HUES48 (cell line): ENCODE measurements around the gene KRTAP5-4.

Experiments
- H3K27ac ChIP-seq: one replicate; pipeline ENCODE4 v1.7.0; 2013; ENCODE audit warnings: low read depth, low read length, inconsistent platforms
- H3K27me3 ChIP-seq: 2 replicates; pipeline ENCODE4 v1.6.1; 2013; ENCODE audit warnings: mild to moderate bottlenecking, low read length; ENCODE audit not compliant: control insufficient read depth, insufficient read depth
- H3K36me3 ChIP-seq: 2 replicates; pipeline ENCODE4 v1.6.1; 2013; ENCODE audit warnings: low read length; ENCODE audit not compliant: control insufficient read depth, insufficient read depth
- H3K4me1 ChIP-seq: 2 replicates; pipeline ENCODE4 v1.6.1; 2013; ENCODE audit warnings: mild to moderate bottlenecking, low read length; ENCODE audit not compliant: control insufficient read depth, insufficient read depth
- H3K4me3 ChIP-seq: 2 replicates; pipeline ENCODE4 v1.5.1; 2013; ENCODE audit warnings: mild to moderate bottlenecking, low read depth, low read length
- H3K9ac ChIP-seq: 2 replicates; pipeline ENCODE4 v1.6.1; 2013; ENCODE audit warnings: mild to moderate bottlenecking, low read depth, low read length, moderate library complexity
- H3K9me3 ChIP-seq: 2 replicates; pipeline ENCODE4 v1.6.1; 2013; ENCODE audit warnings: low read length; ENCODE audit not compliant: control insufficient read depth, insufficient read depth

The KRTAP5-4 gene

GRCh38 chr11:1632053-1632714 is 10.2 kb upstream of the KRTAP5-4 start:
- Histone ChIP-seq H3K4me1 (peaks cover 4% of the 10 kb centered on the region; the same call in 1 of the 2 replicates), H3K9me3 (no peaks in the 10 kb centered on the region), H3K27me3 (peaks cover 11% of the 10 kb centered on the region), H3K27ac (no peak overlapping the region), H3K4me3 (no peak overlapping the region), H3K36me3 (no peaks in the 10 kb centered on the region), H3K9ac (no peak overlapping the region)

- H3K36me3 ChIP-seq = no peaks in the 10 kb centered on the region
- peaks cover 4% of the 10 kb centered on the region; the same call in 1 of the 2 replicates for H3K4me1 ChIP-seq
- H3K9me3 ChIP-seq = no peaks in the 10 kb centered on the region
- no peak overlapping the region for H3K27ac ChIP-seq
- peaks cover 12% of the 10 kb centered on the region for H3K27me3 ChIP-seq
- H3K4me3 ChIP-seq = no peak overlapping the region
- no peak overlapping the region for H3K9ac ChIP-seq
Observed at GRCh38 chr11:1631066-1631568, 9.2 kb upstream of the KRTAP5-4 start.

- no peak overlapping the region for H3K27ac ChIP-seq
- no peak overlapping the region for H3K4me3 ChIP-seq
- no peak overlapping the region for H3K9ac ChIP-seq
- H3K36me3 ChIP-seq = no peaks in the 10 kb centered on the region
- H3K4me1 ChIP-seq = peaks cover 4% of the 10 kb centered on the region; the same call in 1 of the 2 replicates
- peaks cover 12% of the 10 kb centered on the region for H3K27me3 ChIP-seq
- no peaks in the 10 kb centered on the region for H3K9me3 ChIP-seq
Observed at GRCh38 chr11:1630271-1630670, 8.3 kb upstream of the KRTAP5-4 start.

GRCh38 chr11:1629326-1630185 is 7.6 kb upstream of the KRTAP5-4 start, which contains the start of gene KRTAP5-5:
KRTAP5-5 (plus strand) TSS chr11:1629775; CDS start chr11:1629841, 66 bp downstream.
- no peak within 1 kb of the TSS for H3K27ac ChIP-seq
- H3K36me3 ChIP-seq = no peaks in the 10 kb centered on the region
- H3K9ac ChIP-seq = no peak within 1 kb of the TSS
- peaks cover 12% of the 10 kb centered on the region for H3K27me3 ChIP-seq
- no peaks in the 10 kb centered on the region for H3K9me3 ChIP-seq
- peaks cover 4% of the 10 kb centered on the region; the same call in 1 of the 2 replicates for H3K4me1 ChIP-seq
- H3K4me3 ChIP-seq = no peak within 1 kb of the TSS

GRCh38 chr11:1628506-1629325 is 6.8 kb upstream of the KRTAP5-4 start:
- Histone ChIP-seq H3K9me3 (no peaks in the 10 kb centered on the region), H3K27ac (no peak overlapping the region), H3K36me3 (no peaks in the 10 kb centered on the region), H3K4me3 (no peak overlapping the region), H3K27me3 (peaks cover 12% of the 10 kb centered on the region), H3K4me1 (peaks cover 4% of the 10 kb centered on the region; the same call in 1 of the 2 replicates), H3K9ac (no peak overlapping the region)

- Histone ChIP-seq H3K4me1 (peaks cover 4% of the 10 kb centered on the region; the same call in 1 of the 2 replicates), H3K27me3 (peaks cover 12% of the 10 kb centered on the region), H3K27ac (no peak overlapping the region), H3K9ac (no peak overlapping the region), H3K36me3 (no peaks in the 10 kb centered on the region), H3K9me3 (no peaks in the 10 kb centered on the region), H3K4me3 (no peak overlapping the region)
Observed at GRCh38 chr11:1625541-1625940, 3.6 kb upstream of the KRTAP5-4 start.

GRCh38 chr11:1624621-1625020 is 2.7 kb upstream of the KRTAP5-4 start:
- H3K9ac ChIP-seq = no peak overlapping the region
- H3K9me3 ChIP-seq = no peaks in the 10 kb centered on the region
- peaks cover 12% of the 10 kb centered on the region for H3K27me3 ChIP-seq
- no peak overlapping the region for H3K27ac ChIP-seq
- H3K4me3 ChIP-seq = no peak overlapping the region
- H3K4me1 ChIP-seq = peaks cover 4% of the 10 kb centered on the region; the same call in 1 of the 2 replicates
- H3K36me3 ChIP-seq = no peaks in the 10 kb centered on the region

GRCh38 chr11:1623716-1624115 is 1.8 kb upstream of the KRTAP5-4 start:
- no peaks in the 10 kb centered on the region for H3K9me3 ChIP-seq
- no peak overlapping the region for H3K27ac ChIP-seq
- H3K36me3 ChIP-seq = no peaks in the 10 kb centered on the region
- H3K4me3 ChIP-seq = no peak overlapping the region
- no peak overlapping the region for H3K9ac ChIP-seq
- peaks cover 7% of the 10 kb centered on the region; the same call in 1 of the 2 replicates for H3K27me3 ChIP-seq
- H3K4me1 ChIP-seq = no peaks in the 10 kb centered on the region

- H3K36me3 ChIP-seq = no peaks in the 10 kb centered on the region
- H3K9ac ChIP-seq = no peak overlapping the region
- no peak overlapping the region for H3K27ac ChIP-seq
- H3K9me3 ChIP-seq = no peaks in the 10 kb centered on the region
- no peak overlapping the region for H3K4me3 ChIP-seq
- H3K4me1 ChIP-seq = no peaks in the 10 kb centered on the region
- H3K27me3 ChIP-seq = no peaks in the 10 kb centered on the region; the same call in 1 of the 2 replicates
Observed at GRCh38 chr11:1619449-1619848, 2.5 kb downstream of the KRTAP5-4 start.

- no peak overlapping the region for H3K27ac ChIP-seq
- H3K4me1 ChIP-seq = no peaks in the 10 kb centered on the region
- H3K9me3 ChIP-seq = no peaks in the 10 kb centered on the region
- no peak overlapping the region for H3K9ac ChIP-seq
- H3K36me3 ChIP-seq = no peaks in the 10 kb centered on the region
- H3K27me3 ChIP-seq = no peaks in the 10 kb centered on the region; the same call in 1 of the 2 replicates
- no peak overlapping the region for H3K4me3 ChIP-seq
Observed at GRCh38 chr11:1618231-1618630, 3.7 kb downstream of the KRTAP5-4 start.
